OCI-LY3 (cell line): ENCODE measurements around the gene INTS2.

Source experiments
- H2AFZ ChIP-seq: fragments of 200-600, 300-600 bp; shearing (Covaris generic); 2 replicates; pipeline ENCODE4 v1.6.0; 2014; ENCODE audit warnings: antibody characterized with exemption, low read depth, low read length
- H3K27ac ChIP-seq: fragments of 200-600, 300-600 bp; sonication (generic); 2 replicates; pipeline ENCODE4 v1.5.1; 2014; ENCODE audit warnings: mild to moderate bottlenecking, low read length, moderate library complexity, mixed read lengths
- H3K27me3 ChIP-seq: fragments of 200-600, 300-600 bp; sonication (generic); 2 replicates; pipeline ENCODE4 v1.6.1; 2014; ENCODE audit warnings: low read depth, low read length, mixed read lengths
- H3K36me3 ChIP-seq: fragments of 200-600, 300-600 bp; sonication (generic); replicated peaks from 2 replicates; pipeline ENCODE3; 2014; ENCODE audit warnings: low read depth, low read length, mixed read lengths
- H3K4me1 ChIP-seq: fragments of 300-600, 200-600 bp; sonication (generic); 2 replicates; pipeline ENCODE4 v1.6.1; 2014; ENCODE audit warnings: low read length, mixed read lengths
- H3K4me2 ChIP-seq: fragments of 200-600, 300-600 bp; sonication (generic); 2 replicates; pipeline ENCODE4 v1.6.1; 2014; ENCODE audit warnings: low read length, mixed read lengths
- H3K4me3 ChIP-seq: fragments of 300-600, 200-600 bp; sonication (generic); 2 replicates; pipeline ENCODE4 v1.5.1; 2014; ENCODE audit warnings: antibody characterized with exemption, mild to moderate bottlenecking, low read length, moderate library complexity
- H3K79me2 ChIP-seq: fragments of 300-600, 200-600 bp; shearing (Covaris generic); 2 replicates; pipeline ENCODE4 v1.6.1; 2014; ENCODE audit warnings: mild to moderate bottlenecking, low read length, mixed read lengths
- H3K9ac ChIP-seq: fragments of 300-600, 200-600 bp; shearing (Covaris generic); 2 replicates; pipeline ENCODE4 v1.6.0; 2014; ENCODE audit warnings: mild to moderate bottlenecking, low read length, moderate library complexity
- H3K9me3 ChIP-seq: fragments of 200-600, 300-600 bp; shearing (Covaris generic); 2 replicates; pipeline ENCODE4 v1.6.1; 2014; ENCODE audit warnings: low read length, mixed read lengths; ENCODE audit not compliant: insufficient read depth
- H4K20me1 ChIP-seq: fragments of 200-600, 300-600 bp; sonication (generic); 2 replicates; pipeline ENCODE4 v1.6.1; 2016; ENCODE audit warnings: low read length, mixed read lengths; ENCODE audit not compliant: insufficient read depth
- CTCF ChIP-seq: fragments of 200-600, 300-600 bp; sonication (generic); IDR thresholded peaks from 2 replicates; pipeline ENCODE4 v1.5.1; 2014; ENCODE audit warnings: antibody characterized with exemption, low read length, low read depth
- EZH2phosphoT487 ChIP-seq: fragments of 200-600 bp; shearing (Covaris generic); IDR thresholded peaks from 2 replicates; pipeline ENCODE4 v1.6.1; 2018; ENCODE audit warnings: antibody characterized with exemption, mixed run types, low read depth

The INTS2 gene

DNA sequence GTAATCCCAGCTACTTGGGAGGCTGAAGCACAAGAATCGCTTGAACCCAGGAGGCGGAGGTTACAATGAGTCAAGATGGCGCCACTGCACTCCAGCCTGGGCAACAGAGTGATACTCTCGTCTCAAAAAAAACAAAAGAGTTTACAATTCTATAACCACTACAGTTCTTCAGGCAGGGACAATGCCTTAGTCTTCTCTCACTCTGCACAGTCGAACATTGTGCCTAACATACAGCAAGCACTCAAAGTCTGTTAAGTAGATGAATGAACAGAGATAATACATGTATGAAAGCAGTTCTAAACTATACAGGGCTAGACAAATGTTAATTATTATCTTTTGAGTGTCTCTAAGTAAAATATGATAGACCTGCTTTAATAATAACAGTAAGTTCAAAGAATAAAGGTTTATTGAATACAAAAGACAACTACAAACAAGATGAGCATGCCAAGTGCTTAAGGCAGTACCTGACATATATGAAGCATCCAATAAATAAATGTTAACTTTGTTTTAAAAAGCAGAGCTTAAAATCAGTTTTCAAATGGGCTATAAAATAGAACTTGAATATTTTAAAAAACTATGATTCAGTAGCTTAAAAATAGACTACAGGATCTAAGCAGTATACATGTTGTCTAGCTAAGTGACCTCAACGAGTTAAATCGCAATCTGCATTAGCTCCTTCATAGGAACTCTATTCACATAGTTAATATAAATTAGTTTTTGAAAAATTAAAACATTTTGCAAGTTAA is 19.3 kb downstream of the INTS2 start:
- H3K9me3 ChIP-seq = no peaks in the 10 kb centered on the region
- no peak overlapping the region for H3K4me2 ChIP-seq
- H3K36me3 ChIP-seq = peaks cover 50% of the 10 kb centered on the region
- no peak overlapping the region for H3K27ac ChIP-seq
- no peak overlapping the region for H3K4me3 ChIP-seq
- TF ChIP-seq CTCF = no peak
- TF ChIP-seq EZH2phosphoT487 = no peak
- H3K9ac ChIP-seq = no peak overlapping the region
- no peaks in the 10 kb centered on the region for H4K20me1 ChIP-seq
- H3K79me2 ChIP-seq = no peaks in the 10 kb centered on the region
- no peaks in the 10 kb centered on the region for H3K4me1 ChIP-seq
- H2AFZ ChIP-seq = no peak overlapping the region
- no peaks in the 10 kb centered on the region for H3K27me3 ChIP-seq

DNA sequence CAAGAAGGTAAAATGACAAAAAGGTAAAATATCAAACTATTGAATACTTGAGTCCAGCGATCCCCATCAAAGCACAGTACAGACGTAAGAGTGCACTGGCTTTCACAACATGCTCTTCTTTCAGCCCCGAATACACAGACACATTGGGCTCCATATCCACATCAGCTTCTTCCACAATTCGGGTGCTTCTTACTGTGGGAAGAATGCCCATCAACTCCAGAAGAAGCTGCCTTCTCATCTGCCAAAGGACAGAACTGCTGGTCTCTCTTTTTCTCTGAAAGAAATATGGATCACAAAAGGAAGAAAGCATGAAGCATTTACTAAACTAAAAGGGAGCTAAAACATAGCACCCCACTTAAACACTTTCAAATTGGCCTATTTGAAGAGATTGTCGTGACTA is 20.4 kb downstream of the INTS2 start:
- Histone ChIP-seq H2AFZ (no peak overlapping the region), H3K79me2 (no peaks in the 10 kb centered on the region), H3K27ac (no peak overlapping the region), H3K27me3 (no peaks in the 10 kb centered on the region), H3K4me2 (no peak overlapping the region), H3K36me3 (peaks cover 56% of the 10 kb centered on the region), H3K4me1 (no peaks in the 10 kb centered on the region), H3K9ac (no peak overlapping the region), H3K4me3 (no peak overlapping the region), H3K9me3 (no peaks in the 10 kb centered on the region), H4K20me1 (no peaks in the 10 kb centered on the region)
- TF ChIP-seq EZH2phosphoT487 (no peak), CTCF (no peak)

- TF ChIP-seq EZH2phosphoT487 (no peak), CTCF (no peak)
- Histone ChIP-seq H3K4me3 (no peak overlapping the region), H3K79me2 (no peaks in the 10 kb centered on the region), H3K36me3 (peaks cover 48% of the 10 kb centered on the region), H3K9me3 (no peaks in the 10 kb centered on the region), H3K4me1 (no peaks in the 10 kb centered on the region), H3K4me2 (no peak overlapping the region), H3K27me3 (no peaks in the 10 kb centered on the region), H4K20me1 (no peaks in the 10 kb centered on the region), H2AFZ (no peak overlapping the region), H3K9ac (no peak overlapping the region), H3K27ac (no peak overlapping the region)
Measured at GRCh38 chr17:61904094-61904710, 23.6 kb downstream of the INTS2 start.

- H3K4me2 ChIP-seq = no peak overlapping the region
- no peaks in the 10 kb centered on the region for H3K27me3 ChIP-seq
- no peak overlapping the region for H3K9ac ChIP-seq
- no peaks in the 10 kb centered on the region for H4K20me1 ChIP-seq
- no peaks in the 10 kb centered on the region for H3K79me2 ChIP-seq
- H3K27ac ChIP-seq = no peak overlapping the region
- H2AFZ ChIP-seq = no peak overlapping the region
- no peaks in the 10 kb centered on the region for H3K4me1 ChIP-seq
- TF ChIP-seq EZH2phosphoT487 (no peak), CTCF (no peak)
- no peaks in the 10 kb centered on the region for H3K9me3 ChIP-seq
- no peak overlapping the region for H3K4me3 ChIP-seq
- H3K36me3 ChIP-seq = peaks cover 48% of the 10 kb centered on the region
Measured at GRCh38 chr17:61903251-61903650, 24.5 kb downstream of the INTS2 start.
